Activated gamma-delta T cell (primary cell): ENCODE measurements around the gene NTM.

Experiments used
- DNase-seq: peaks from one replicate; lab custom pipeline; 2025; lab: John Stamatoyannopoulos, UW

Gene NTM

GRCh38 chr11:132111316-132111715 lies 740.9 kb downstream of the NTM start:
- no peak for DNase-seq

DNA sequence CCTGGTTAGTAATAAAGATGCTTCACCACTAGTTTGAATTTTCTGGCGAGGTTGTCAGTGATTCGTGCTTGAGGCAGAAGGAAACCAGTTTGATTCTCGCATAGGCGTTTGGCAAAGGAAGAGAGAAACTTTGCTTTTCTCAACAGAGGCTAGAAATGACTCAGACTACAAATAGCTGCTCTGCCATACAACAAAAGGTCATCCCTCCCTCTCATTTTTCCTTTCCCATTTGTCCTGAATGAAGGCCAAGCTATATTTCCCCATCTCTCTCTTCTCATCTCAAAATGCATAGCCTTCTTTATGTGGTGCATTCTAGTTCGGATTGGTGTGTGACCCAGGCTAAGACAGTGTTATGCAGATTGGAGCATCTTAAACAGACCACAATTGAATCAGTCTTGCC lies 741.4 kb downstream of the NTM start:
- no peak for DNase-seq

GRCh38 chr11:132112846-132113245 lies 742.4 kb downstream of the NTM start:
- DNase-seq, result no peak

DNA sequence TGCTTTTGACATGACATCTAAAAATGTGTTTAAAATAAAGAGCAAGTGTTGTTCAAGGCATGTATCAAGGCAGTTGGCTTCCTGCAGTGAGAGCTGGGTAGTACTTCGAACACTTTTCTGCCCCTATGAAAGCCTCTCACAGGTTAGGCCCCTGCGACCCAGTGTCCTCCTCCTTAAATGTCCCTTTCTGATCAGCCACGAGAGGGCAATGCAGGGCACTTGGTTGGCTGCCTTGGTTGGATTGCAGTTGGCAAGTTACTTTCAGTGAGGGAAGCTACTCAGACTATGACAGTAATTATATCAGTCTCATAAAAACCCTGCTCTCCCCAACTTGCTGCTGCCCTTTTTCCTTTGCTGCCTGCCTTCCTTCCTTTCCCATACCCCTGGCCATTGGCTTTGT lies 743.8 kb downstream of the NTM start:
- no peak for DNase-seq

DNA sequence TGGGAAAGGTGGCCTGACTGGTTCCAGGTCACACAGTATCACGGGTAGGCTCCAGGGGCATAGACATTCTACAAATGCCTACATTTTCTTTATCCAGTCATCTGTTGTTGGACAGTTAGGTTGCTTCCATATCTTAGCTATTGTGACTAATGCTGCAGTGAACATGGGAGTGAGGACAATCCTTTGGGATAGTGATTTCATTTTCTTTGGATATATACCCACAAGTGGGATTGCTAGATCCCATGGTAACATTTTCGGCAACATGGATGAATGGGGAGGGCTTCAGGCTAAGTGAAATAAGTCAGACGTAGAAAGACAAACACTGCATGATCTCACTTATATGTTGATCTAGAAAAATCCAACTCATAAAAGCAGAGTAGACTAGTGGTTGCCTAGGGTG lies 744.3 kb downstream of the NTM start:
- no peak for DNase-seq

DNA sequence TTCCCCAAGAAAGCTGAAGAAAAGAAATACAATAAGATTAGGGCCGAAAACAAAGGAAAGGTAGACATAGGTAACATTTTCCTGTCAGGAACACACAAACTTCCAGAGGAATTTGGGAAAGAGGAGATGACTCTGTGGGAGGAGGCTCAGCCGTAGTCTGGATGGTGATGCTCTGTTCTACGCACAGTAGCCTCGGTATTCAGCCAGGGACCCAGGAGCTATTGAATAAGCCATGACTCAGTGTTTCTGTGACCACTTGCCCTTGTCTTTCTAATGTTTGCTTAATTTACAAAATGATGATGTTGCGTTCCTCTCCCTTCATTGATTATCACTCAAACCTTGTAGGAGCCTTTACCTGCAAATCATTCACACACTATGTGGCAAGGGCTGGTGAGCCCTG lies 745.0 kb downstream of the NTM start:
- no peak for DNase-seq

DNA sequence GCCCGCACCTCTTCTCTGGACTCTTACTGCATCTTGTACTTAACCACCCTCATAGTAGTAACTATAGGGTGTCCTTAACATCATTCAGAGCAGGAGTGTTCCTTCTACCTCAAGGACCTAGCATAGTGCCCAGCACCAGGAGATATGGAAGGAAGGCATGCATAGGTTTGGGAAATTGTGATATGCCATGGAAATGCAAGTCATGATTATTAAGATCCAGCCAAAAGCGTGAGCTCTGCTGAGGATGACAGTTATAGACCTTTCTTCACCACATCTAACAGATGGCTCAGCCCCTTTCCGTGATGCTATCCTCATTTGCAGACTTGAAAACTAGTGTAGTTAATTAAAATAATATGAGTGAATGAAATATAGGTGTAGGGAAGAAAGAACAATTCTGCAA lies 746.1 kb downstream of the NTM start:
- DNase-seq, result no peak

DNA sequence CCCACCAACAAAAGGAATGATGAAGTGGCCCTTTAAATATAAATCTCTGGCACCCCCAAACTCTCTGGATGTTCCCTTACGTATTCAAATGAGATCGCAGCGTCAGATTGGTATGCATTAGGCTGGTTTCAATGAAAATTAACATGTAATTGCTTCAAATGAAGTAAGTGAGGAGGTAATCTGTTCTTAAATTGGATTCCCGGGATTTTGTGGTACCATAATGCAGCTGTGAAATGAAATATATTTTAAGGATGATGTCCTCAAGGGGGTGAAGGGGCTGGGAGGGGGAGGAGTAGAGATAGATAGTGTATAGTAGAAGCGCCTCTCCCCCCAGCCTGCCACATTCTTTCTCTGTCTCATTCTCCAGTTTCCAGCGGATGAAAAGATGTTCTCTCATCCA lies 748.2 kb downstream of the NTM start:
- no peak for DNase-seq

GRCh38 chr11:132119573-132119972 lies 749.2 kb downstream of the NTM start:
- no peak for DNase-seq

GRCh38 chr11:132122735-132123134 lies 752.3 kb downstream of the NTM start:
- no peak for DNase-seq

- no peak for DNase-seq
Observed at GRCh38 chr11:132123449-132123848, 753.0 kb downstream of the NTM start.

DNA sequence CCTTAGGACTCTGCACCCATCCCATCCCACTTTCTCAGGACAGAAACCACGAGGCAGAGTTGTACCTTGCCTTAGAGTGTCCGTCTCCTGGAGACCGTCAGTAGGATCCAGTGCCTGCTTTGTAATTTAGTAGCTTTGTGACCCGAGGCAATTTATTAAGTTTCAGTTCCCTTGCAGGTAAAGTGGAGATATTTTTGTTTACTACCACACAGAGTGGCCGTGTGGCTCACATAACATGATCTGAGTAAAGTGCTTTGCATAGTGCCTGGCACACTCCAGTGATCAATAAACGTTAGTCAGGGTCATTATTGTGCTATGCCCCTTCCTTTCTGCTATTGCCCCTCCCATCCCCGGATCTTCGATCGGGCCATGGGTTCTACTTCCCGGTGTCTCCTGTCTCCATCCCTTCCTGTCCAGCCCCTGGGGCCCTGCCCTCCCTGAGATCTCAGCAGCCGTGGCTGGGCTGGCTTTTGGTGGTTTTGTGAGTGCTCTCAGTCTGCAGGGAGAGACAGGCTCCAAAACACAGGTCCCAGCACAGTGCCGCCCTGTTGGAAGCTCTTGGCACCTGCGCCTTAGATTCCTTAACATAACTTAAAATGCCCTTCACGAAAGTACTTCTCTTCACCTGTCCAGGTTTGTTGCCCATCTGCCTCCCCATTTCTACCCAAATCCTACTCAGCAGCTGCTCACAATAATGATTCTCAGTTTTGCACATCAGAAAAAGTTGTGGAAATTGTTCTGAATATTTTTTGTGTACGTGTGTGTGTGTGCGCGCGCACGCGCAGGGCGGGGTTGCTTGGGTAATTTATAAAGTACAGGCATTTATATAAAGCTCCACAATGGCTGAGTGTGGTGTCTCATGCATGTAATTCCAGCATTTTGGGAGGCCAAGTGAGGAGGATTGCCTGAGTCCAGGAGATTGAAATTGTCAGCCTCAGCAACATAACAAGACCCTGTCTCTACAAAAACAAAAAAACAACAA lies 753.7 kb downstream of the NTM start:
- DNase-seq, result no peak

DNA sequence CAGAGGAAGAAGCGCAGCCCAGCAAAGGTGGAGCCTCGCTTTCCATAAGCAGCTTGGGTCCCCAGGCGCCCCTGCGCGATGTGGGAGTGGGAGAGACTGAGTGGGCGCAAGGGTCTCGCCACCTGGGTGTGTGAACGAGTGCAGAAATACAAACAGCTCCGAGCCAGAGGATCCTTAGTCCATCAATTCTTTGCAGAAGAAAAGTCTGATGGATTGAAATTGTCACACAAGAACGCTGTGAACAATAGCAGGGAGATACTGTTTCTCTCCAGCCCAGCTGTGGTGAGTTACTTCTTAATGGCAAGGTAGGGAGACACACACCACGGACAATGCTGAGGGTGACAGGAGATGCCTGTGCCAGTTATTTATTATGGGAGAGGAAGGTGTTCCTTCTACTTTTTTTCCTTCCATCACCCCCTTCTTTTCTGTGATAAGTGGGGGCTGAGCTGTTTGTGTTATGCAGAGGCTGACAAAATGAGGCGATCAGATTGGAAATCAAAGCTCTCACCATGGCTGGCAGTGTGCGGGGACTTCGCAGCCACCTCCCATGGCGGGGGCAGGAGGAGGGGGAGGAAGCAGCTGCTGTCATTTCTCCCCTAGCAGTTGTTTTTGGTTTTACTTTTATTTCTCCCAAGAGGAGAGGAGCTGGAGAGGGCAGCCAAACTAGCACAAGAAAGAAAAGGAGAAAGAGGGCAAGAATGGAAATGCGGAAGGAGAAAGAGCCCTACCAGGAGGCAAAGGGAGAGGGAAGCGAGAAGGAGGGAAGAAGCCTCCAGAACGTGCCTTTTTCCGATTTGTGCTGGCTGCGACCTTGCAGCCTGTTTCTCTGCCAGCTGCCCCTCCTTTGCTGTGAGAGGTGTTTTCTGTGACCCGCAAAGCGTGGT lies 755.8 kb downstream of the NTM start:
- DNase-seq, result no peak

DNA sequence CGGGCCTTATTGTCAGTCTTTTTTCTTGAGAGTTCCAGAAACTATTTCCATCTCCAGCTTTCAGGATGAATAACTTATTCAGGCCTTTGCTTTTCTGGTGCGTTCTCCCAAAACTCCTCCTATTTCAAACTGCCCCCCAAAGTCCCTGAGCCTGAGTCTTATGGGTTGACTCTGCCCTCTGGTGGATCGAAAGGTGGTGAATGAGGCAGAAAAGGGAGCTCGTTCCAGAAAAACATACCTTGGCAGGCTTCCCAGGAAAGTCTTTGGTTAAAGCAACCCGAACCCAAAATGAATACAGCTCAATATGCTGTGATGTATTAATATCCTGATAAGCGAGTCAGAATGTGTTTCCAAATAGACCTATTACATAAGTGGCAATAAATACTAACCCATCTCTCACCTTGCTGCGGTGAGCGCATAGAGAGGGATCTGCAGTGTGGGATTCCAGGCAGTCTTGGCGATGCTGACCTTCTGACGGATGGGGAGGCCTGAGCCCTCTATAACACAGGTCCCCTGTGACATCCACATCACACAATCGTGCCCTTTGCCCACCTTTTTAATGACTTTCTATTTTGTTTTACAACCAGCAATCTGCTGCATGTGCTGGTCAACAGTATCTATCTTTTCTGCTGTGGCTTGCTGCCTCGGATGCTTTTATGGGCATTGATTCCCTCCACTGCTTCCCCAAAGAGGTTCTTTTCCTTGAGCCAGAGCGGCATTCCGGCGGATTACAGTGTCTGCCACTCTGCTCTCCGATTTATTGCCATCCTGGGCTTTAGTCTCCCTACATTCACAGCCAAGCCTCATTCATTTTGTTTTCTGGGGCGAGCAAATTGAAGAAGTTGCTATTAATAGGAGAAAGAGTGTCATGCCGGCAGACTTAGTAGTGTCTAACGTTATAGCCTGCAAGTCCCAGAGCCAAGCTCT lies 756.8 kb downstream of the NTM start:
- no peak for DNase-seq

DNA sequence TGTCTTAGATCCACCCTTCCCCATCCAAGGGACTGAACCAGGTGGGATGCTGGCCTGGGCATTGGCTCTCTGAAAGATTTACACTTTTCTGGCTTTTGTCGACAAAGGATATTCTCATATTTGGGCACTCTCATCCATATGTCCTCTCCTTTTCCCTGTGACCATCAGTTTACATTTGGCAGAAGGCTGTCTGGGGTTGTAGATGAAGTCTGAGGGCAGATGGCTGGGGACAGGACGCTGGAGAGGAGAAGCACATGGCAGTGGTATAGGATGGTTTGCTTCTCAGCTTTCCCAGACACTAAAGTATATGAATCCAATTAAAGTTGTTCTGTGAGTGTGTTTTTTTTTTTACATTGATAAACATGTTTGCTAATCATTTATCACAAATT lies 757.5 kb downstream of the NTM start:
- no peak for DNase-seq

DNA sequence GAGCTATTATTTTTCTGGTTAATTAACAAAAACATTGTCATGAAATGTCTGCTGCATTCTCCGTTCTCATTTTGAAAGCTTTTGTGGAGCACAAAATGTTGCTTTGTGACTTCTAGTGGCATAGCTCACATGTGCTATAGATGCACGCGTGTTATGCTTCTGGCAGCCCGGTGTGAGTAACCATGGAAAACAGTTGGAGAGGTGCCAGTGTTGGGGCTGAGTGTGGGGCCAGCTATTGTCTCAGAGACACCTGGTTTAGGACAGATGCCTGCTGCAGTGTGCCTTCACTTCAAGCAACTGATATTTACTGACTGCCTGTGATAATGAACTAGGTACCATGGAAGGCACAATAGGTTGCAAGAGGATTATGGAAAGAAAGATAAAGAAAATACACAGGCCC lies 760.6 kb downstream of the NTM start:
- no peak for DNase-seq

DNA sequence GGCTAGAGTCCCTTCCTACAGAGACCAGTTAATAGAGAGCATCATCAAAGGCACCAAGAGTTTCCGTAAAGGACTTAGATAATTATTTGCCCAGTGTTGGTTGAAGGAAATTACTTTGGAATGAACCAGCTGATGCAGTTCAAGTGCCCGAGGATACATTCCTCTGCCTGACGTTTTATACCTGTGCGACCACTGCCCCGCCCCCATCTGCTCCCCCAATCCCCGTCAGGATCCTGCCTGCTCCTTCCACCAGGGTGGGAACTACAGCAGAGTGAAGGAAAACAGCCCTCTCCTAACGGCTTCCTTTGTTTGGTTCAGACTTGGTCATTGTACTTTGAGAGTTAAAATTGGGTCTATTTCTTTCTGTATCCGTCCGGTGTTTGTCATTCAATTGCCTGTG lies 761.5 kb downstream of the NTM start:
- no peak for DNase-seq

GRCh38 chr11:132134322-132134721 lies 763.9 kb downstream of the NTM start:
- DNase-seq, result no peak

- DNase-seq, result no peak
Observed at GRCh38 chr11:132137289-132137980, 767.0 kb downstream of the NTM start.

DNA sequence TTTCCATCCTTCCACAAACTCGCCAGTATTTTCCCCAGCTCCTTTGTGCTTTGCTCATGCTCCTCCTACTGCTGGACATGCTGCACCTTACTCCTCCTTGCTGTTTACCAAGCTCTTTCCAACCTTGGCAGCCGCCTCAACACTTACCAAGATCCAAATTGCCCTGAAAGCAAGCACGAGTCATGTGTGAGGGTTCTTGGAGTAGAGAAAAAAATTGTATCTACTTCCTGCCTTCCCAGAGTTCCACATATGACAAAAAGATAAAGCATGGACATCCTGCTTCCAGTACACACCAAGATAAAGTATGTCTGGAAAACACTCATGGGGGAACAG lies 767.5 kb downstream of the NTM start:
- DNase-seq, result no peak

DNA sequence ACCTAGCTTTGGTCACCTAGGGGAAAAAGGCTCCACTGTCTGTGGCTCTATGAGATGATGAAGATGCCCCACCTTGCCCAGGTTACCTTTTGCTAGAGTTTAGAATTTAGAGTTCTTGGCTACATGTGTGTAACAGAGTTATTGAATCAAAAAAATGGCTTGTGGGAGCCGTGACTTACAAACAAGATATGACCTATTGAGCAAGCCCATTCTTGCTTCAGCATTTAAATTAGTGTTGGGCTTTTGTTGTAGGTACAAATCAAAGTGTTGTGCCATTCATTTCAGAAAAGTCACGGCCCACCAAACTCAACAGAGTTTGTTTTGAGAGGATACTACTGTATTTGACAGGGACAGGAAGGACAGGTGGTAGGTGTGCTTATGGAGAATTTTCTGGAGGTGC lies 768.8 kb downstream of the NTM start:
- no peak for DNase-seq
